ENCODE results near the gene MED27. TPM values are rescaled to one million over a fixed set of nuclear protein-coding genes. Genes with fewer than 3 reads are reported as not detected.

Gene MED27
- total and polyA plus RNA-seq, 2 of the 13 experiments (the other 11 are each of a cell fraction or from before 2014, with no cell fraction given): 16.9 to 19.0 TPM

- ChIA-PET CTCF (ENCODE audit: low intra/inter-chr PET ratio, low total read pairs) (no interaction called here), POLR2A (no interaction called here)
- Histone ChIP-seq H3K27me3 (ENCODE audit: control insufficient read depth in 1 of 2, insufficient read depth in 2 of 2, low read length in 2 of 2) (no peaks in the 10 kb centered on the region), H4K20me1 (ENCODE audit: insufficient read depth, low read length) (no peaks in the 10 kb centered on the region), H3K4me1 (ENCODE audit: insufficient read depth, low read length) (no peaks in the 10 kb centered on the region), H3K9me3 (ENCODE audit: low read length) (no peaks in the 10 kb centered on the region), H3K4me3 (replicated peaks in 1 of 3; ENCODE audit: insufficient read depth in 1 of 3, low read depth in 2 of 3, low read length in 3 of 3) (no peak overlapping the region), H3K9ac (ENCODE audit: insufficient read depth, low read depth, low read length) (no peak overlapping the region), H3K4me2 (ENCODE audit: low read depth, low read length) (no peak overlapping the region), H2AFZ (ENCODE audit: low read length) (no peak overlapping the region), H3K36me3 (replicated peaks in 1 of 2; ENCODE audit: control insufficient read depth in 1 of 2, insufficient read depth in 2 of 2, low read length in 2 of 2) (no peaks in the 10 kb centered on the region), H3K27ac (ENCODE audit: extremely low read length, insufficient read depth, low read length) (no peak overlapping the region), H3K79me2 (ENCODE audit: insufficient read depth, low read length) (no peaks in the 10 kb centered on the region)
- in situ Hi-C loops (cut with HindIII; ENCODE audit: extremely low pct_ligation_motif_present, low pct_unique_long_range_greater_than_20kb): no loop called here
- ATAC-seq (no peak), FAIRE-seq (no peak), DNase-seq (ENCODE audit: low spot score) (no peak)
- BruUV-seq (replicated peaks): no TSS peak
- WGBS (ENCODE audit: low lambda C conversion rate): 89% methylated on average over 5 of the region's 5 CpGs
- intact Hi-C loops (cut with micrococcal nuclease; ENCODE audit: unreplicated experiment): no loop called here
- no peak for TF ChIP-seq CREM (IDR thresholded peaks at IDR 0.05)
- TF ChIP-seq CREM (CRISPR knock-in tag; IDR thresholded peaks at IDR 0.05): no peak
- no peak for TF ChIP-seq ZNF496 (CRISPR knock-in tag; IDR thresholded peaks at IDR 0.05; ENCODE audit: insufficient replicate concordance)
- no peak for TF ChIP-seq CBX2 (IDR thresholded peaks at IDR 0.05; ENCODE audit: low read depth, low read length)
- TF ChIP-seq CBX2 (CRISPR knock-in tag; IDR thresholded peaks at IDR 0.05; ENCODE audit: low read depth): no peak
- no peak for TF ChIP-seq MAZ (IDR thresholded peaks at IDR 0.05; ENCODE audit: borderline replicate concordance, low read depth, low read length)
- TF ChIP-seq MAZ (CRISPR knock-in tag; IDR thresholded peaks at IDR 0.05; ENCODE audit: low read depth): no peak
- no peak for TF ChIP-seq AHDC1 (CRISPR knock-in tag; IDR thresholded peaks at IDR 0.05; ENCODE audit: borderline replicate concordance)
- no peak for TF ChIP-seq E2F5 (CRISPR knock-in tag; conservative IDR thresholded peaks at IDR 0.05)
- TF ChIP-seq ZNF235 (CRISPR knock-in tag; IDR thresholded peaks at IDR 0.05; ENCODE audit: borderline replicate concordance): no peak
- TF ChIP-seq KLF12 (CRISPR knock-in tag; IDR thresholded peaks at IDR 0.05; ENCODE audit: borderline replicate concordance): no peak
- no peak for TF ChIP-seq ZSCAN5A (CRISPR knock-in tag; IDR thresholded peaks at IDR 0.05; ENCODE audit: borderline replicate concordance)
- TF ChIP-seq ZNF451 (CRISPR knock-in tag; IDR thresholded peaks at IDR 0.05): no peak
- no peak for TF ChIP-seq ZNF580 (CRISPR knock-in tag; IDR thresholded peaks at IDR 0.05; ENCODE audit: borderline replicate concordance, low read depth)
- no peak for TF ChIP-seq FOSL1 (CRISPR knock-in tag; IDR thresholded peaks at IDR 0.05; ENCODE audit: borderline replicate concordance)
- TF ChIP-seq HMG20B (CRISPR knock-in tag; conservative IDR thresholded peaks at IDR 0.05): no peak
- TF ChIP-seq ISX (CRISPR knock-in tag; conservative IDR thresholded peaks at IDR 0.05): no peak
Measured at GRCh38 chr9:131918481-131918880, 161.2 kb downstream of the MED27 start.
